GM12878 (cell line): ENCODE results near the gene EMB. TPM values are rescaled to one million over a fixed set of nuclear protein-coding genes. Genes with fewer than 3 reads are reported as not detected.

Experiments used
- CHD1 ChIP-seq: IDR thresholded peaks from 2 replicates; pipeline ENCODE4 v1.6.1; 2012; ENCODE audit warnings: low read depth, low read length, improper control_type of control experiment
- CHD2 ChIP-seq: IDR thresholded peaks from 2 replicates; pipeline ENCODE4 v1.6.1; 2011; ENCODE audit warnings: low read depth, low read length, improper control_type of control experiment, borderline replicate concordance
- CREB1 ChIP-seq: IDR thresholded peaks from 2 replicates; pipeline ENCODE4 v1.6.1; 2012; ENCODE audit warnings: low read depth, mild to moderate bottlenecking, inconsistent platforms
- E4F1 ChIP-seq: fragments of 450-650 bp; IDR thresholded peaks from 2 replicates; pipeline ENCODE4 v1.6.1; 2018; ENCODE audit warnings: borderline replicate concordance, mild to moderate bottlenecking; ENCODE audit not compliant: partially characterized antibody
- EED ChIP-seq: sonication (generic); IDR thresholded peaks from 2 replicates; pipeline ENCODE4 v1.6.1; 2016; ENCODE audit warnings: antibody characterized with exemption, low read depth
- EGR1 ChIP-seq, 2 experiments: IDR thresholded peaks; 1 replicate in 1 of 2; 2 replicates in 1 of 2; pipeline ENCODE4 v1.6.1; 2011 to 2012; ENCODE audit warnings: low read depth in 2 of 2, low read length in 2 of 2, borderline replicate concordance in 1 of 2, mild to moderate bottlenecking in 1 of 2, moderate library complexity in 1 of 2
- EZH2 ChIP-seq: IDR thresholded peaks from 2 replicates; pipeline ENCODE4 v1.6.1; 2012; ENCODE audit warnings: low read depth, mild to moderate bottlenecking, control low read depth, inconsistent platforms, low read length, borderline replicate concordance; ENCODE audit not compliant: control insufficient read depth
- GATAD2B ChIP-seq: fragments of 450-650 bp; conservative IDR thresholded peaks from 2 replicates; pipeline ENCODE4 v1.6.1; 2017; ENCODE audit warnings: low read depth, mild to moderate bottlenecking, moderate library complexity
- KDM1A ChIP-seq: fragments of 200-600 bp; sonication (generic); IDR thresholded peaks from 2 replicates; pipeline ENCODE4 v1.6.1; 2016; ENCODE audit warnings: borderline replicate concordance
- MAX ChIP-seq: IDR thresholded peaks from 2 replicates; pipeline ENCODE4 v1.6.1; 2012; ENCODE audit warnings: low read depth, low read length, improper control_type of control experiment
- NR2F1 ChIP-seq: fragments of 450-650 bp; conservative IDR thresholded peaks from 2 replicates; pipeline ENCODE4 v1.6.1; 2017; ENCODE audit warnings: mild to moderate bottlenecking
- POLR2A ChIP-seq: IDR thresholded peaks from 2 replicates; pipeline ENCODE4 v1.6.1; 2011; ENCODE audit warnings: low read depth, mild to moderate bottlenecking, low read length
- RELA ChIP-seq: fragments of 450-650 bp; IDR thresholded peaks from 2 replicates; pipeline ENCODE4 v1.8.0; 2014; ENCODE audit warnings: borderline replicate concordance; ENCODE audit not compliant: partially characterized antibody
- REST ChIP-seq: IDR thresholded peaks from 2 replicates; pipeline ENCODE4 v1.6.1; 2012; ENCODE audit warnings: mild to moderate bottlenecking, low read depth, low read length
- RUNX3 ChIP-seq: IDR thresholded peaks from 2 replicates; pipeline ENCODE4 v1.6.1; 2012; ENCODE audit warnings: low read length, inconsistent platforms
- TCF12 ChIP-seq: IDR thresholded peaks from 2 replicates; pipeline ENCODE4 v1.6.1; 2011; ENCODE audit warnings: low read depth, mild to moderate bottlenecking, low read length
- polyA plus RNA-seq, 11 experiments: library from polyadenylated mRNA; depleted of rRNA in 4 of 11; unstranded in 6 of 11; stranded (reverse) in 5 of 11; fragments of >200 nt; fragmentation: Nextera tagmentation in 4 of 11; fragmentation: Illumina TruSeq in 1 of 11; extraction: Ambion mirVana in 4 of 11; extraction: Trizol in 1 of 11; gene quantifications; 1 replicate in 1 of 11; 2 replicates in 10 of 11; pipeline versions ENCODE4 v1.2.1 to v1.2.3, GENCODE V29; 2011 to 2016; ENCODE audit warnings: inconsistent platforms in 2 of 11, missing spikeins in 2 of 11, low read depth in 1 of 11
- total RNA-seq, 4 experiments: library from RNA; depleted of rRNA in 3 of 4; stranded (reverse); fragments of >200 nt in 3 of 4; fragmentation: Illumina TruSeq in 1 of 4; extraction: Trizol in 1 of 4; gene quantifications; 2 replicates each; pipeline versions ENCODE4 v1.2.1 to v1.2.3, GENCODE V29; 2013 to 2021
- TF ChIP-seq, protein P1 (sequence below): IDR thresholded peaks from 2 replicates; pipeline ENCODE4 v1.6.1; 2011; ENCODE audit warnings: low read depth, low read length, improper control_type of control experiment, borderline replicate concordance
- TF ChIP-seq, protein P2 (sequence below), 3 experiments: IDR thresholded peaks in 2 of 3; conservative IDR thresholded peaks in 1 of 3; 2 replicates each; pipeline ENCODE4 v1.5.1; 2011; ENCODE audit warnings: low read depth in 3 of 3, low read length in 3 of 3, mild to moderate bottlenecking in 3 of 3, control low read depth in 2 of 3, moderate library complexity in 2 of 3, inconsistent platforms in 1 of 3, mixed read lengths in 1 of 3; ENCODE audit not compliant: control insufficient read depth in 2 of 3, insufficient read depth in 1 of 3; ENCODE audit errors: extremely low read depth in 1 of 3
- TF ChIP-seq, protein P3 (sequence below): IDR thresholded peaks from 2 replicates; pipeline ENCODE4 v1.6.1; 2012; ENCODE audit warnings: low read length, inconsistent platforms

Gene EMB
- total and polyA plus RNA-seq, 10 of the 15 experiments (the other 5 are each of a cell fraction or from before 2014, with no cell fraction given) = 7.0 to 48.9 (median 37.7) TPM

- 0 out of 2 replicates have a peak, but pooled peaks have one; percentile 40 for TF ChIP-seq GATAD2B
- no peak for TF ChIP-seq TCF12
- TF ChIP-seq REST = no peak
- peak; percentile 48 for TF ChIP-seq RUNX3
- peak; percentile 72 for TF ChIP-seq EED
- TF ChIP-seq NR2F1 = no peak
- no peak for TF ChIP-seq CREB1
- no peak for TF ChIP-seq KDM1A
- TF ChIP-seq CHD2 = no peak
- no peak for TF ChIP-seq RELA
- TF ChIP-seq EGR1 (IDR thresholded peaks at IDR 0.05; ENCODE audit: borderline replicate concordance in 1 of 2, low read depth in 2 of 2, low read length in 2 of 2) = peak in 1 of 2 experiments; percentile 69; a peak in 1 of 3 replicates
- no peak for TF ChIP-seq CHD1
- TF ChIP-seq EZH2 = no peak
- TF ChIP-seq E4F1 = no peak
- peak; percentile 74 for TF ChIP-seq POLR2A
- TF ChIP-seq, protein P1, sequence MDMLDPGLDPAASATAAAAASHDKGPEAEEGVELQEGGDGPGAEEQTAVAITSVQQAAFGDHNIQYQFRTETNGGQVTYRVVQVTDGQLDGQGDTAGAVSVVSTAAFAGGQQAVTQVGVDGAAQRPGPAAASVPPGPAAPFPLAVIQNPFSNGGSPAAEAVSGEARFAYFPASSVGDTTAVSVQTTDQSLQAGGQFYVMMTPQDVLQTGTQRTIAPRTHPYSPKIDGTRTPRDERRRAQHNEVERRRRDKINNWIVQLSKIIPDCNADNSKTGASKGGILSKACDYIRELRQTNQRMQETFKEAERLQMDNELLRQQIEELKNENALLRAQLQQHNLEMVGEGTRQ = no peak
- TF ChIP-seq MAX = no peak
- TF ChIP-seq, protein P2, sequence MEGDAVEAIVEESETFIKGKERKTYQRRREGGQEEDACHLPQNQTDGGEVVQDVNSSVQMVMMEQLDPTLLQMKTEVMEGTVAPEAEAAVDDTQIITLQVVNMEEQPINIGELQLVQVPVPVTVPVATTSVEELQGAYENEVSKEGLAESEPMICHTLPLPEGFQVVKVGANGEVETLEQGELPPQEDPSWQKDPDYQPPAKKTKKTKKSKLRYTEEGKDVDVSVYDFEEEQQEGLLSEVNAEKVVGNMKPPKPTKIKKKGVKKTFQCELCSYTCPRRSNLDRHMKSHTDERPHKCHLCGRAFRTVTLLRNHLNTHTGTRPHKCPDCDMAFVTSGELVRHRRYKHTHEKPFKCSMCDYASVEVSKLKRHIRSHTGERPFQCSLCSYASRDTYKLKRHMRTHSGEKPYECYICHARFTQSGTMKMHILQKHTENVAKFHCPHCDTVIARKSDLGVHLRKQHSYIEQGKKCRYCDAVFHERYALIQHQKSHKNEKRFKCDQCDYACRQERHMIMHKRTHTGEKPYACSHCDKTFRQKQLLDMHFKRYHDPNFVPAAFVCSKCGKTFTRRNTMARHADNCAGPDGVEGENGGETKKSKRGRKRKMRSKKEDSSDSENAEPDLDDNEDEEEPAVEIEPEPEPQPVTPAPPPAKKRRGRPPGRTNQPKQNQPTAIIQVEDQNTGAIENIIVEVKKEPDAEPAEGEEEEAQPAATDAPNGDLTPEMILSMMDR (IDR thresholded peaks at IDR 0.05 in 2 of 3, conservative IDR thresholded peaks at IDR 0.05 in 1 of 3; ENCODE audit: control insufficient read depth in 2 of 3, extremely low read depth in 1 of 3, insufficient read depth in 1 of 3, low read depth in 3 of 3, low read length in 3 of 3) = peak; percentile 41 to 55 (median 48)
- TF ChIP-seq, protein P3, sequence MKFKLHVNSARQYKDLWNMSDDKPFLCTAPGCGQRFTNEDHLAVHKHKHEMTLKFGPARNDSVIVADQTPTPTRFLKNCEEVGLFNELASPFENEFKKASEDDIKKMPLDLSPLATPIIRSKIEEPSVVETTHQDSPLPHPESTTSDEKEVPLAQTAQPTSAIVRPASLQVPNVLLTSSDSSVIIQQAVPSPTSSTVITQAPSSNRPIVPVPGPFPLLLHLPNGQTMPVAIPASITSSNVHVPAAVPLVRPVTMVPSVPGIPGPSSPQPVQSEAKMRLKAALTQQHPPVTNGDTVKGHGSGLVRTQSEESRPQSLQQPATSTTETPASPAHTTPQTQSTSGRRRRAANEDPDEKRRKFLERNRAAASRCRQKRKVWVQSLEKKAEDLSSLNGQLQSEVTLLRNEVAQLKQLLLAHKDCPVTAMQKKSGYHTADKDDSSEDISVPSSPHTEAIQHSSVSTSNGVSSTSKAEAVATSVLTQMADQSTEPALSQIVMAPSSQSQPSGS = no peak
Observed at GRCh38 chr5:50440651-50441492, at the start of gene EMB (continued).
